Measurements from ENCODE around the gene MAPRE3.

MAPRE3 gene

DNA sequence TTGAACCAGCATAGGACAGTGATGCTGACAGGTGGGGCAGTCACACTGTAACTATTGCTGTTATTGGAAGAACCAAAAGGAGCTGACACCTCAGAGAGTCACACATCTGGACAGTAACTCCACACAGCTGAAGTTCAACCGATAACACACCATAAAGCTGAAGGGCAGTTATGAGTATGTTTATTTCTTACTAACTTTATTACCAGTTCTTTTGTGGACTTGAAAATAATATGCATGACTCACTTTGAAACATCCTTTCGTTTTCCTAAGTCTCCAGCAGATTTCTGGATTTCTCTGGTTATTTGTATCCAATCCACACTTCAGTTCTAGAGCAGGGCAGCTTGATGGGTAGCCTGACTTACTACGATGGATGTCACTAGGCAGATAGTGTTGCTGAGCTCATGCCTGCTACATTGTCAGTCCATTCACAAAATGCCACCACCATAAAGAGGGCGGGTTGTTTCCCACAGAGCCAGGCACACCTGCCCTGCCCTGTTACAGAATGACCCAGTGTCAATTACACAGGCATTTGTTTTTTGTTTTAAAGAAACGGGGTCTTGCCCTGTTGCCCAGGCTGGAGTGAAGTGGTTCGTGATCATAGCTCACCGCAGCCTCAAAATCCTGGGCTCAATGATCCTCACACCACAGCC is 72.7 kb downstream of the MAPRE3 start:
- DNase-seq = no peak

DNA sequence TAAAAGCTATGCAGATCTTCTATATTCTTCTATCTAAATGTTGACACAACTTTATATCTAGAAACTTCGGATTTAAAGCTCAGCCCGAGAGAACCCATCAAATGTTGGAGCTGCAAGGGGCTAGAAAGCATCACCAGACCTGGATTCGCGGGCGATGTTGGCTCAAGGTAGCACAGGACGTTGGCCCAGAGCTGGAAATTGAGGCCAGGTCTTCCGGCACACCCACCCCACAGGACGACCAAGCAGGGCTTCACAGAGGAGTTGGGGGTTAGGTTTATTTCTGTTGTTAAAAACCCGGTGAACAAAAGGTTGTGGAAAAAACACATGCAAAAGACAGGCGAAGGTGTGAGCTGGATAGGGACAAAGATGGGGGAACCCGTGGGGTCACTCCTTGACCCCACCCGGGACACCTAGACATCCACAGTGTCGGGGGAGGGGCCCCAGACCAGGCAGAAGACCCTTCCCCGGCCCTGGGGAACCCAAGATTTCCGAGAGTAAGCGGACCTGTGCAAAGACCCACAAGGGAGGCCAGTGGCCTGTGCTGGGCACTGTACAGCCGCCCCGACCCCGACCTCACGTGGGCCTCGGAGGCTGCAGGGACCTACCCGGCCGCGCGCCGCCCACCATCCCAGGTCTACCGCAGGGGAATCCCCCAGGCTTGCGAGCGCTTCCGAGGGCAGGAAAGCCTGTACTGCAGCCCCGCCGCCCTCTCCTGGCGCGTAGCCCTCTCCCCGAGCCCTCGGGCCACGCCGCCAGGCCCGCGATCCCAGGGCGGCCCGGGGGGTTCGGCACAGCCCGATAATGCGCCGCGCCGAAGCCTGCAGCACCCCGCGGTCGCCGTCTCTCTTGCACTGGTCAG is 79.2 kb downstream of the MAPRE3 start:
- peak; percentile 70 for DNase-seq

DNA sequence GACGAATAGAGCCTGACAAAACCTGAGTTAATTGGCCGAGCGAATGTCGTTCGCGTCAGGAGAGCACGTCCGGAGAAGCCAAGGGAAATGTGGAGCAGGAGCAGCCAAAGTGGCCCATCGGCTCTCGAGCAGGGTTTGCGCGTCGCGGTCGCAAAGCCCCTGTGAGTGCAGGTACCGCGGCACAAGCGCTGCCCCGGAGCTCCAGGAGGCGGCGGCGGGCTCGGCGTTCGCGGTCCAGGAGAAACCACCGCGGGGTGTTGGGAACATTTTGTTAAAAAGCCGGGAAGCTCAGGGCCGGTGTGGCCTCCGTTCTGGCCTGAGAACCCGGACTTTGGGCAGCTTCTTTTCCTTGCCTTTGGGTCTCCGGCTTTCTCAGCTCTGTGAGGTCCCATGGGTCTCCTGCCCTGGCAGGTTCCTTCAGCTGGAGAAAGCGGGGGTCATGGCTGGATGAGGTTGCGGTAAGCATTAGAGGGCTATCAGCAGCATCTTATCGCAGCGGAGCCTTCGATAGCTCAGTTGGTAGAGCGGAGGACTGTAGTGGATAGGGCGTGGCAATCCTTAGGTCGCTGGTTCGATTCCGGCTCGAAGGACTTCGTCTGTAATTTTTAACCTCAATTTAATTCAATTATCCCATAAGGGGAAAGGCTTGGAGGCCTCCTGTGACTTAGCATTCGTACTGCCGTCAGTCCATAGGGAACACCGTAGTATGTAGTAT is 80.0 kb downstream of the MAPRE3 start:
- peak; percentile 93 for DNase-seq

DNA sequence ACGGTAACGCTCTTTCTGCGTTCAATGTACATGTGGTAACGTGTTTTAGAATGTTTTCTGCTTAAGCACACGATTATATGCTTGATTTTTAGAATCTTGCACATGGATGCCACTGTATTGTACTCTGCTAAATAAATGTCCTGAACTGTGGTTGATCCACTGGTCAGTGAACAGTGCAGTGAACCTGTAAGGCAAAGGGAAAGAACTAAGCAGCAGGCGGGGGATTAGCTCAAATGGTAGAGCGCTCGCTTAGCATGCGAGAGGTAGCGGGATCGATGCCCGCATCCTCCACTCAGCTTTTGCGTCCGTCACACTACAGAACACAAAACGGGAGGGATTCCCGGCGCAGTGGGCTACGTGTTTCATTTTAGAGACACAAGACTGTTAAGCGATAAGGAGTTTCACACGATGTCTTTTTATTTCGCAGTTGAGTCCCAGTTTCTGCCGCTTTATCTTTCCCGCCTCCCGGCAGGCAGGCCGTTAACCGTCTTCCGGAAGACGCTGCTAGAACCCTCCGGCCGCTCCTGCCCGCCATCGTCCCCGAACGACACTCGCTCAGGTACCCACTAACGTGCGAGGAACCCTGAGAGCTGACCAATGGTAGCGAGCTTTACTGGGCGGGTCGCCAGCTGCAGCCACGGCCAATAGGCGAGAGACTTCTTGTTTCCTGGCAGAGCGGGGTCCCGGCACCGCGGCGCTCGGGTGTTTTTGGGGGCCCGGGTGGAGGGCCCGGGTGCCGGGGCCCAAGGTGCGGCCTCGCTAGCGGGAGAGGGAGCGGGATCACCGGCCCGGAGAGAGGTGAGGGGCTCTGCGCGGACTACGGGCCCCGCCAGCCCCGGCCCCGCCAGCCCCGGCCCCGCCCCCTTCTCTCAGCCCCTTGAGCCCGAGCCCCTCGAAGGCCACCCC is 80.8 kb downstream of the MAPRE3 start, which contains the start of gene AGBL5:
AGBL5 (plus strand) TSS at position 673 of the 906 bp plus-strand sequence. CDS start 1,291 bp downstream, outside the sequence.
- DNase-seq = peak; percentile 93

DNA sequence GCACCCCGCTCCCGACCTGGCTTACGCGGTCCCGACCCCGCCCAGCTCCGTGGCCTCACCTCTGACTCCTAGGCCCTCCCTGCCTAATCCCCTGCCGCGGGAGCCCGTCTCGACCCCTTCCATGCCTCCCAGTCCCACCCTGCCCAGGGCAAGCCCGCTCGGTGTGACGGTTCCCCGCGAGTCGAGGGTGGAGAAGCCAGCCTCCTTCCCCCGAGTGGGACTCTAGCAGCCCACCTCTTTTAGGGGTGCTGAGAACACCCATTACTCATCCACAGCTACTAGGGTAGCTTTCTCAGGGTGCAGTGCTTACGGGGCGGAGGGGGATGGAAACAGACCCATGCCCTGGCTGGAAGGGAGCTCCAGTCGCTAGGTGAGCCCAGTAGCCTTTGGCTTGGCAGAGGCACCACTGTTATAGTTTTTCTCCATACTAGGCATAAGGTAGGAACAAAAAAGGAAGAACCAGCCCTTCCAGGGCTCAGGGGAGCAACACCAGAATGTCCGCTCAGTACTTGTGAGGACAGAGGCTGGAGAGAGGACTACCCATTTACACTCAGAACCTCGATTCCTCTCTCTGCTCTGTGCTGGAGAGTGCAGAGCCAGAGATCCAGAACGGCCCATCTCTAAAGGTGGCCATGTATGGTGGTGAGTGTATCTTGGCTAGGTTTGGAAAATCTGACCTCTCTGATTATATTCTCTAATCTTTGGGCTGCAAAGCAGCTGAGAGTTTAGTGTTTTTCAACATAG is 81.6 kb downstream of the MAPRE3 start:
- no peak for DNase-seq

DNA sequence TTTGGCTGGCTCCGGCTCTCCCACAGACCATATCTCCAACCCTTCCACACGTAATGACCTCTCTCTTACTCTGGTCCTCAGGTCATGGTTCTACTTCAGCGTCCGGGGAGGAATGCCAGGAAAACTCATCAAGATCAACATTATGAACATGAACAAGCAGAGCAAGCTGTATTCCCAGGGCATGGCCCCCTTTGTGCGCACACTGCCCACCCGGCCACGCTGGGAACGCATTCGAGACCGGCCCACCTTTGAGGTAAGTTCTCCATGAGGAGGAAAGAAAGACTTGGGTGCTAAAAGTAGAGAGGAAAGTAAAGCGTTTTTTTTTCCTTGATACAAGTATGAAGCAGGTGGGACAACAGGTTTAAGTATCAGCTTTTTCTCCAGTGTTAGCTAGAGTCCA is 82.9 kb downstream of the MAPRE3 start:
- DNase-seq = no peak

DNA sequence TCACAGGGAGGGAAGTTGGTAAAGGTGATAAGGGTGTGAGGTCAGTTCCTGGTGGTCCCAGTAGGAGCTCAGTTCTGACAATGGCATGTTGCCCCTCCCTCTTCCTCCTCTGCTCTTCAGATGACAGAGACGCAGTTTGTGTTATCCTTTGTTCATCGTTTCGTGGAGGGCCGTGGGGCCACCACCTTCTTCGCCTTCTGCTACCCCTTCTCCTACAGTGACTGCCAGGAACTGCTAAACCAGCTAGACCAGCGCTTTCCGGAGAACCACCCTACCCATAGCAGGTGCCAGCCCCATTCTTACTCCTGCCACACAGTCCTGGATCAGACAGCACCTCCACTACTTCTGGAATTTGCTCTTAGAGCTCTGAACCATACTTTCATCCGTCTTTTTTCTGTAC is 83.3 kb downstream of the MAPRE3 start:
- no peak for DNase-seq

DNA sequence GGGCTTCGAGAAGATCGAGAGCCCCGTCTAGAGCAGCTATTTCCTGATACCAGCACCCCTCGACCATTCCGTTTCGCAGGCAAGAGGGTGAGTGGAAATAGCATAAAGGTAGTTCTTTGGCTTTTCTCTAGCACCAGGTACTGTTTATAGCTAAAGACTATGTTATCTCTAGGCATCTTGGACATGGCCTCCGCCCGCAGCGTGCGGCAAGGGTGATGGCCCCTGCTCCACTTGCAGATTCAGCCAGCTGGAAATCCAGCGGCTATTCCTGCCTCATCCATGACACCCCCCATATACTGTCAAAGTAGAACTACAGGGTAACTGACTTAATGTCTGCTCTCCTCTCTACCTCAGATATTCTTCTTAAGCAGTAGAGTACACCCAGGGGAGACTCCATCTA is 84.3 kb downstream of the MAPRE3 start:
- DNase-seq = no peak

DNA sequence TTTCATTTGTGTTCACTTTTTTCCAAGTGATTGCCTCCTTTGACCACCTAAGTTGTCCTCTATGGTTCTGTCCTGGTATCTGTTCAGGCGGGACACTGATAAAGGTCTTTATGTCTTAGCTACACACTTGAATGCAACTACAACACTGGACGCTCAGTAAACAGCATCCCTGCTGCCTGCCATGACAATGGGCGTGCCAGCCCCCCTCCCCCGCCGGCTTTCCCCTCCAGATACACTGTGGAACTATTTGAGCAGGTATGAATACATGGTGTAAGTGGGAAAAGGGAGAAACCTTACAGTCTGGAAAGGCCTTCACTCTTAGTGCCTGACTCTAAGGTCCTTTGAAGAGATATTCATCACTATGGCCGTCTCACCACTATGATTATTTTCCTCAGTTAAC is 86.7 kb downstream of the MAPRE3 start:
- no peak for DNase-seq

DNA sequence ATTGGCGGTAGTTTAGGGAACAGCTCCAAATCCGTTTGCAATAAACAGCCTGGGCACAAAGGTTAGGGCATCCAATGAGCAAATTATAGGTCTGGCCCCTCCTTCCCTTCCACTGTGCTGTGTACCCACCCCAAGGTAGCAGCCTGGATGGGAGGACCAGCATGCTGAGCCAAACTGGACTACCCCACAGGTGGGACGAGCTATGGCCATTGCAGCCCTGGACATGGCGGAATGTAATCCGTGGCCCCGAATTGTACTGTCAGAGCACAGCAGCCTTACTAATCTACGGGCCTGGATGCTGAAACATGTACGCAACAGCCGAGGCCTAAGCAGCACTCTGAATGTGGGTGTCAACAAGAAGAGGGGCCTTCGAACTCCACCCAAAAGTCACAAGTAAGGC is 87.8 kb downstream of the MAPRE3 start:
- no peak for DNase-seq

DNA sequence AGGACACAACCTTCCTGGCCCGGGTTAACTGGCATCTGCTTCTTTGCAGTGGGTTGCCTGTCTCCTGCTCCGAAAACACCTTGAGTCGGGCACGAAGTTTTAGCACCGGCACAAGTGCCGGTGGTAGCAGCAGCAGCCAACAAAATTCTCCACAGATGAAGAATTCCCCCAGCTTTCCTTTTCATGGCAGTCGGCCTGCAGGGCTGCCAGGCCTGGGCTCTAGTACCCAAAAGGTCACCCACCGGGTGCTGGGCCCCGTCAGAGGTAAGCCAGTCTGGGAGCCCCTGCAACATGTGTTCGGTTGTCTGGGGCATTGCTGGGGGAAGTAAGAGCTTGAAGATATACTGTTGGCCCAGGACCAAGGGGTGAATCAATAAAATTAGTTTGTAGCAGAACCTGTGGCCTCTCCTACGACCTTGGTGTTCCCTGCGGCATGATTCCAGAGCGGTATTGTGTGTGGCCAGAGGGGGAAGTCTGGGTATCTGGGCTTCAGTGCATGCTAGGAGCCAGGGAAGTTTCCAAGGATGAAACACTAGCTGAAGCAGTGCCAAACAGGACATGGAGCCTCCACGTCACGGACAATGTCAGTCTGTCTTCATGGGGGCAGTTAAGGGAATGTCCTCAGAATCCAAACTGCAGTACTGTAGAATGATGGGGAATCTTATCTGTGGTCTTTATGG is 88.8 kb downstream of the MAPRE3 start:
- no peak for DNase-seq

DNA sequence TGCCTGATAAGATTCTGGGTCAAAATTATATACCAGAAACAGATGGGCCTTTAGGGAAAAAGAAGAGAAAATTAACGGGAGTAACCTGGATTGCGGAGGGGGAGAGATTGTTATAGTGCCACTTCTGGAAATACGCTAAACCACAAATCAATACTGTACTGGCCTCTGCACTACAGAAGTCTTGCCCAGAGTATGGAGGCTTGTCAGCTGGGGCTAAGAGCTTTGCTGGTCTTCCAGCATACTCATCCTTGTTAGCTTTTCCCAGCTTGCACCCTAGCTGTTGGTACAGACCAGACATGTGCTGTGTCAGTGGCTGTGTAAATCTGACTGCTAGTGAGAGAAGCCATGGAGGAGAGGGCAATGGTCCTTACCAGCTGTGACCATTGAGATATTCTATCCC is 89.9 kb downstream of the MAPRE3 start:
- no peak for DNase-seq

DNA sequence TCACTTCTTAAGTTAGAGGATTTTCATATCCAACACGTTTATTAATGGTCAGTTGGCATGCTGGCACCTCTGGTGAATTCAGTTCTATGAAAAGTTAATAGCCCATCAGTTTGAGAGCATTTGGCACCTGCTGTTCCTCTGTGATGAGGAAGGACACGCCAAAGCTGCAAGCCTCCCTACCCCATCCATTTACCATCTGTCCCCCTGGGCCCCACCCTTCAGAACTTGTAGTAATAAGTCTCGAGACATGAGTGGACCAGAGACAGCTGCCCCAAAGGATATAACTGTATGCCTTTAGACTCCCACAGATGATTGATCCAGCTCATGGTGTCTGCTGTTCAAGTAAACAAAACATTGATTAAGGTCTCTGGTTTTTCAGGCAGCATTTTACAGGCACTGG is 94.7 kb downstream of the MAPRE3 start:
- DNase-seq = no peak

DNA sequence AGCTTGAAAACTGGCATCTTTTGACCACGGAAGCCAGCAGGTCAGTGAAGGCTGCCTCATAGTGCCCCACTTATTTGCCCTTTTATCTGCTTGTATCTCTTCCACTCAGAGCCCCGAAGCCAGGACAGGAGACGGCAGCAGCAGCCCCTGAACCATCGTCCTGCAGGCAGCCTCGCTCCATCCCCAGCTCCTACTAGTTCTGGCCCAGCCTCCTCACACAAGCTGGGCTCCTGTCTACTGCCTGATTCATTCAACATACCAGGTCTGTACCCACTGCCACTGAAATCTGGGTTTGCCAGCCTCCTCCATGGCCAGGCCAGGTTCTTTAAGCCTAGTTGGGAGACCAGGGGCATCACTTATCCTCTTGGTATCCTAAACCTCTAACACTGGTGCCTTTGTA is 96.9 kb downstream of the MAPRE3 start:
- no peak for DNase-seq

DNA sequence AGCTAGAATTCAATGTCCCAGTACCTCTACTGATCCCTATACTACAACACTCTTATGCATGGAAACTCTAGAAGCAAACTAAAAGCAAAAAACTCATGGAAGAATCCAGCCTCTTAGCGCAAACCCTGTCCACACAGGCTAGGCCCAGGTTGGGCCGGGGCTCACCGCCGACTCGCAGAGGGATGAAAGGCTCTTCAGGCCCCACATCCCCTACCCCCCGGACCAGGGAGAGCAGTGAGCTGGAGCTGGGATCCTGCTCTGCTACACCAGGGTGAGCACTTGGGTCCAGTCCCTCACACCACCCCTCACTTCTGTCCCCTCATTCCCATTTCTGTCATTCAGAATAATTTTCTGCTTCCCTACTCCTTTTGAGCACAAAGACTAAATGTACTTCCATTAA is 99.0 kb downstream of the MAPRE3 start:
- no peak for DNase-seq

DNA sequence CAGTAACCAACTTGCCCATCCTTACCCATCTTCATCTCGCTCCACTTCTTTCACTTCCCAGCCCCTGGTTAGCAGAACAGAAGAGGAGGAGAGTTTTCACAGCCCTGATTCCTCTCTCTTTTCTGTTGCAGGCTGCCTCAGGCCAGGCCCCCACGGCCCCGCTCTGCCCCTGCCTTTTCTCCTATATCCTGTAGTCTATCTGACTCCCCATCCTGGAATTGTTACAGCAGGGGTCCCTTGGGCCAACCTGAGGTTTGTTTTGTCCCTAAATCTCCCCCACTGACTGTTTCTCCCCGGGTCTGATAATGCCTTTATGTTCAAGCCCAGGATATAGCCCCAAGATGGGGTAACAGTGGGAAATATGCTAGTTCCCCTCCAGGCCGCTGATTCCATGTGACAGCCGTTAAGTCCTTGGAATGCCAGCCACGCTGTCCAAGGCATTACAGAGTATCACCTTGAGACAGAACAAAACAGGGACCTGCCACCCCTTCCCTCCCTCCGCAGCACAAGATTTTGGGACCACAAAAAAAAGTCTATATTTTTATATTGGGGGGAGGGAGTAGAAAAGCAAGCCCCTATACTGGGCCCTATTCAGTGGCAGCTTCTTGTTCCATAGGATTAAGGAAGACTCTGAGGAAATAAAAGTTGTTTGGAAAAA is 99.7 kb downstream of the MAPRE3 start:
- DNase-seq = no peak

DNA sequence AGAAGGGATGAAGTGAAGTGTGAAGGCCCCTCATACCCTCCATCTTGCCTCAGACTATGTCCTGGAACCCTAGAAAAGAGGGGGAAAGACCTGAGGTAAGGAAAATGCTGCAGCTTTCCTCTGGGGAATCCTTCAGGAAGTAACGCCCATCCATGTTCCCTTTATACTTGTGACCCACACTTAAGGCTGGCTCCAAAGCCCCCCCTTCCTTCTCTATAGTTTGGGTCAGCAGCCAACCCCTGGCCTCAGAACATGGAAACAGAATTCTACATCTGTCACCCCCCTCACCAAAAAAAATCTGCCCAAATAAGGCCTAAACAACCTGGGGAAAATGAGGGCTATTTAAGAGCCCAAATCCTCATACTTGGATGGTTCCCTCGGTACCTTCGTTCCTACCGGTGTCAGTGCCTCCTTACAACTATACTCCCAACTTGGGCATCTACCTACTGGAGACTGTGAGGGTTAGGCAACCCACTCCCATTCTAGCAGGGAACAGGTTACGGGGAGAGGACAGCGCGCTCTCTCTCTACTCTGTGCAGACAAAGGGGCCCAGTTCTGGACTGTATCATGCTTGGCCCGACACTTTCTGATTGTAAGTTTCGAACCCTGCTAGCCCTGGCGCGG is 100.3 kb downstream of the MAPRE3 start:
- no peak for DNase-seq

DNA sequence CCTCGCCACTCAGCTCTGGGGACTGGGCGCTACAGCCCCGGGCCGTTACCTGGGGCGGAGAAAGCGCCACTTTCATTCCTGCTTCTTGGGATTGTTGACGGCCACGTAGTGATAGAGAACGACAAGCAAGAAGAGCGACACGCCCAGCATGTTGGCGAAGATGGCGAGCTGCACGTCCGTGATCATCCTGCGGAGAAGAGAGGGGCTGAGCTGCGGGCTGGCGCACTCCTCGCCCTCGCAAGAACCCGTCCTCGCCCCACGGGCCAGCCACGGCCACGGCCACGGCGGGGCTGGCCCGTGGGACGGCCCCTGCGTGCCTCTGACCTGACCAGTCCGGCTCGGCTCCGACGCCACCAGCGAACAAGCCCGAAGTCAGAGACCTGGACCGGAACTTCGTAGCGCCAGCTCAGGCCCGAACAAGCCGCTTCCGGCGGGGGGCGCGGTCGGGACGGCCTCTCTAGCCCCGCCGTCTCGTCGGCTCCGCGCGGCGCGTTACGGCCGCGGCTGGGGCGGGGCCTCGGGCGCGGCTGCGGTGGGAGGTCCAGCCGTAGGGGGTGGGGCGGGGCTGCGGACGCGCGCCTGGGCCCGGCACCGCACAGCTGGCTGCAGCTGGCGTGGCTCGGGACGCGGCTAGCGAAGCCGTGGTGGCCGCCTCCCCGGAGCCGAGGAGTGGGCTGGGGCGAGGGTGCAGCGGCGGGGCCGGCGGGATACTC is 101.0 kb downstream of the MAPRE3 start, which contains the start of gene OST4:
OST4 (minus strand) TSS at position 378 of the 713 bp plus-strand sequence.
- peak; percentile 94 for DNase-seq
